ENCODE data around the gene MAGI1. TPM values are rescaled to one million over a fixed set of nuclear protein-coding genes. Genes with fewer than 3 reads are reported as not detected.

MAGI1 gene
- total RNA-seq, 1 experiment from 2014 or later, result 38.6 TPM

- no peaks in the 10 kb centered on the region; a peak in 1 of 4 replicates for H3K4me1 ChIP-seq (ENCODE audit: control insufficient read depth in 1 of 2, insufficient read depth in 2 of 2, low read length in 2 of 2)
- no peaks in the 10 kb centered on the region for H4K20me1 ChIP-seq (ENCODE audit: insufficient read depth)
- TF ChIP-seq SRF (IDR thresholded peaks at IDR 0.05; ENCODE audit: low read depth) (no peak), REST (IDR thresholded peaks at IDR 0.05; ENCODE audit: low read depth) (no peak), CEBPB (IDR thresholded peaks at IDR 0.05; ENCODE audit: low read depth) (no peak), EZH2 (IDR thresholded peaks at IDR 0.05) (no peak), CBX3 (IDR thresholded peaks at IDR 0.05; ENCODE audit: low read depth) (no peak), ZFX (IDR thresholded peaks at IDR 0.05) (no peak), EGR1 (IDR thresholded peaks at IDR 0.05; ENCODE audit: low read depth) (no peak), ZNF274 (IDR thresholded peaks at IDR 0.05; ENCODE audit: low read depth, low read length) (no peak)
- TF ChIP-seq, protein P1, sequence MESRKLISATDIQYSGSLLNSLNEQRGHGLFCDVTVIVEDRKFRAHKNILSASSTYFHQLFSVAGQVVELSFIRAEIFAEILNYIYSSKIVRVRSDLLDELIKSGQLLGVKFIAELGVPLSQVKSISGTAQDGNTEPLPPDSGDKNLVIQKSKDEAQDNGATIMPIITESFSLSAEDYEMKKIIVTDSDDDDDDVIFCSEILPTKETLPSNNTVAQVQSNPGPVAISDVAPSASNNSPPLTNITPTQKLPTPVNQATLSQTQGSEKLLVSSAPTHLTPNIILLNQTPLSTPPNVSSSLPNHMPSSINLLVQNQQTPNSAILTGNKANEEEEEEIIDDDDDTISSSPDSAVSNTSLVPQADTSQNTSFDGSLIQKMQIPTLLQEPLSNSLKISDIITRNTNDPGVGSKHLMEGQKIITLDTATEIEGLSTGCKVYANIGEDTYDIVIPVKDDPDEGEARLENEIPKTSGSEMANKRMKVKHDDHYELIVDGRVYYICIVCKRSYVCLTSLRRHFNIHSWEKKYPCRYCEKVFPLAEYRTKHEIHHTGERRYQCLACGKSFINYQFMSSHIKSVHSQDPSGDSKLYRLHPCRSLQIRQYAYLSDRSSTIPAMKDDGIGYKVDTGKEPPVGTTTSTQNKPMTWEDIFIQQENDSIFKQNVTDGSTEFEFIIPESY (IDR thresholded peaks at IDR 0.05; ENCODE audit: extremely low read depth, insufficient replicate concordance, low read length), result no peak
- no peak overlapping the region for H3K9ac ChIP-seq (ENCODE audit: low read length)
- H2AFZ ChIP-seq (ENCODE audit: low read depth, low read length, poor library complexity, severe bottlenecking), result no peak overlapping the region
- no peaks in the 10 kb centered on the region for H3K36me3 ChIP-seq (ENCODE audit: control insufficient read depth in 1 of 2, insufficient read depth in 2 of 2, low read length in 2 of 2)
- CTCF ChIA-PET, result no interaction called here
- no TSS peak for BruUV-seq (replicated peaks)
- POLR2A ChIA-PET, result no interaction called here
- no peaks in the 10 kb centered on the region for H3K27me3 ChIP-seq (ENCODE audit: insufficient read depth, low read length)
- intact Hi-C loops (cut with micrococcal nuclease), result no loop called here
- H3K27ac ChIP-seq (ENCODE audit: low read depth, low read length), result no peak overlapping the region
- H3K79me2 ChIP-seq (ENCODE audit: insufficient read depth, low read length), result no peaks in the 10 kb centered on the region
- DNase-seq (ENCODE audit: low read depth, low spot score) (no peak), ATAC-seq (no peak)
- no peak overlapping the region for H3K4me3 ChIP-seq (replicated peaks in 1 of 2; ENCODE audit: low read depth in 1 of 2, low read length in 2 of 2)
- H3K9me3 ChIP-seq (ENCODE audit: control insufficient read depth in 1 of 2, insufficient read depth in 1 of 2, low read depth in 1 of 2, low read length in 2 of 2), result no peaks in the 10 kb centered on the region
- H3K4me2 ChIP-seq (ENCODE audit: low read length), result no peak overlapping the region
- RAD21 ChIA-PET (ENCODE audit: low non-redundant PET in 1 of 2, low total read pairs in 2 of 2, uncharacterized antibody in 2 of 2, unreplicated experiment in 2 of 2), result no interaction called here
- no peaks in the 10 kb centered on the region for H3K9me2 ChIP-seq (ENCODE audit: insufficient read depth)
Observed at GRCh38 chr3:65664931-65665330, 373.8 kb downstream of the MAGI1 start.
